ENCODE measurements around the gene TUSC2. TPM values are rescaled to one million over a fixed set of nuclear protein-coding genes. Genes with fewer than 3 reads are reported as not detected.

Gene TUSC2
- total RNA-seq, 1 experiment from 2014 or later, result 34.0 TPM

DNA sequence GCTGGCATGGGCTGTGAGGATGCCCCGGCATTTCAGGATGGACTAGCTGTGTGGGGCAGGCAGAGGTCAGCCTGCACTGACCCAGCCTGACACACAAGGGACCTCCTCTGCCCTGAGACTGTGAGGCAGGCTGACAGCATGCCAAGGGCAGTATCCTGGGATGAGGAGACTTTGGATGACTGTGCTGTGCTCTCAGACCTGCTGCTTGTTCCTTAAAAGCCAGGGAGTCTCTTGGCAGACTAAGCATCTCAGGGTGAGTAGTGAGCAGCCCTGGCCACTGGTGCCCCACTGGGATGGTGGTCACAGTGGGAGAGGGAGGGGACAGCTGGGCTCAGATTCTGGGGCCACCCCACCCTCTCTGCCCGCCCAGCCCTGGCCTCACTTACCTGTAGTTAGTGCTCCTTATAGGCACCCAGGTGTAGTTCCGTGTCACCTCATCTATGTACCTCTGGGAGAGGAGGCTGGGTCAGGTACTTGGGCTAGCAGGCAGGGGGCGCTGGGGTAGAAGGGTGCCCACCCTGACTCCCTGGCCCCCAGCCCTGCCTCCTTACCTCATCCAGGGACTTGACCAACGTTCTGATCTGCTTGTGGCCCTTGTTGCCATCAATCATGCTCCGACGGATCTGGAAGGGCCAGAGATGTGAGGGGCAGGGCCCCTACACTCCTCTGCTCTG is 47.4 kb upstream of the TUSC2 start:
- Histone ChIP-seq H3K9me2 (ENCODE audit: insufficient read depth) (no peaks in the 10 kb centered on the region), H3K27me3 (ENCODE audit: insufficient read depth, low read length) (no peaks in the 10 kb centered on the region), H3K36me3 (ENCODE audit: control insufficient read depth in 1 of 2, insufficient read depth in 2 of 2, low read length in 2 of 2) (no peaks in the 10 kb centered on the region), H3K9ac (ENCODE audit: low read length) (no peak overlapping the region), H3K79me2 (ENCODE audit: insufficient read depth, low read length) (no peaks in the 10 kb centered on the region), H3K9me3 (ENCODE audit: control insufficient read depth in 1 of 2, insufficient read depth in 1 of 2, low read depth in 1 of 2, low read length in 2 of 2) (no peaks in the 10 kb centered on the region), H3K4me3 (replicated peaks in 1 of 2; ENCODE audit: low read depth in 1 of 2, low read length in 2 of 2) (no peak overlapping the region), H2AFZ (ENCODE audit: low read depth, low read length, poor library complexity, severe bottlenecking) (no peak overlapping the region), H3K27ac (ENCODE audit: low read depth, low read length) (no peak overlapping the region), H4K20me1 (ENCODE audit: insufficient read depth) (no peaks in the 10 kb centered on the region), H3K4me2 (ENCODE audit: low read length) (no peak overlapping the region), H3K4me1 (ENCODE audit: control insufficient read depth in 1 of 2, insufficient read depth in 2 of 2, low read length in 2 of 2) (peaks cover 4% of the 10 kb centered on the region in 2 experiments; a peak in 2 of 4 replicates)
- CTCF ChIA-PET, result no interaction called here
- BruUV-seq (replicated peaks), result no TSS peak
- TF ChIP-seq SIN3A (IDR thresholded peaks at IDR 0.05; ENCODE audit: low read depth), result no peak
- no peak for TF ChIP-seq POLR2AphosphoS5 (IDR thresholded peaks at IDR 0.05; ENCODE audit: low read depth, low read length)
- TF ChIP-seq, protein P1, sequence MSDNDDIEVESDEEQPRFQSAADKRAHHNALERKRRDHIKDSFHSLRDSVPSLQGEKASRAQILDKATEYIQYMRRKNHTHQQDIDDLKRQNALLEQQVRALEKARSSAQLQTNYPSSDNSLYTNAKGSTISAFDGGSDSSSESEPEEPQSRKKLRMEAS (IDR thresholded peaks at IDR 0.05), result no peak
- no peak for TF ChIP-seq SP1 (IDR thresholded peaks at IDR 0.05; ENCODE audit: low read depth)
- no peak for TF ChIP-seq POLR2A (IDR thresholded peaks at IDR 0.05; ENCODE audit: borderline replicate concordance, extremely low read depth, insufficient read depth, insufficient read length)
- TF ChIP-seq ZFX (IDR thresholded peaks at IDR 0.05), result no peak
- no peak for TF ChIP-seq CBX3 (IDR thresholded peaks at IDR 0.05; ENCODE audit: low read depth)
- 0 out of 2 replicates have a peak, but pooled peaks have one; percentile 20 for TF ChIP-seq RAD21 (IDR thresholded peaks at IDR 0.05; ENCODE audit: low read depth)
- no peak for TF ChIP-seq YY1 (IDR thresholded peaks at IDR 0.05; ENCODE audit: extremely low read depth, insufficient replicate concordance, low read depth, low read length)
- TF ChIP-seq, protein P2, sequence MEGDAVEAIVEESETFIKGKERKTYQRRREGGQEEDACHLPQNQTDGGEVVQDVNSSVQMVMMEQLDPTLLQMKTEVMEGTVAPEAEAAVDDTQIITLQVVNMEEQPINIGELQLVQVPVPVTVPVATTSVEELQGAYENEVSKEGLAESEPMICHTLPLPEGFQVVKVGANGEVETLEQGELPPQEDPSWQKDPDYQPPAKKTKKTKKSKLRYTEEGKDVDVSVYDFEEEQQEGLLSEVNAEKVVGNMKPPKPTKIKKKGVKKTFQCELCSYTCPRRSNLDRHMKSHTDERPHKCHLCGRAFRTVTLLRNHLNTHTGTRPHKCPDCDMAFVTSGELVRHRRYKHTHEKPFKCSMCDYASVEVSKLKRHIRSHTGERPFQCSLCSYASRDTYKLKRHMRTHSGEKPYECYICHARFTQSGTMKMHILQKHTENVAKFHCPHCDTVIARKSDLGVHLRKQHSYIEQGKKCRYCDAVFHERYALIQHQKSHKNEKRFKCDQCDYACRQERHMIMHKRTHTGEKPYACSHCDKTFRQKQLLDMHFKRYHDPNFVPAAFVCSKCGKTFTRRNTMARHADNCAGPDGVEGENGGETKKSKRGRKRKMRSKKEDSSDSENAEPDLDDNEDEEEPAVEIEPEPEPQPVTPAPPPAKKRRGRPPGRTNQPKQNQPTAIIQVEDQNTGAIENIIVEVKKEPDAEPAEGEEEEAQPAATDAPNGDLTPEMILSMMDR (IDR thresholded peaks at IDR 0.05 in 2 of 3, conservative IDR thresholded peaks at IDR 0.05 in 1 of 3; ENCODE audit: borderline replicate concordance in 1 of 3, insufficient read depth in 1 of 3, low read depth in 2 of 3, low read length in 2 of 3), result peak; percentile 6 to 37 (median 34); a peak in 3 of 6 replicates
- no peak for TF ChIP-seq ZNF274 (IDR thresholded peaks at IDR 0.05; ENCODE audit: low read depth, low read length)
- TF ChIP-seq FOSL1 (IDR thresholded peaks at IDR 0.05; ENCODE audit: low read depth), result no peak
- POLR2A ChIA-PET, result no interaction called here
- intact Hi-C loops (cut with micrococcal nuclease), result no loop called here
- DNase-seq (ENCODE audit: low read depth, low spot score), result no peak
- RAD21 ChIA-PET (ENCODE audit: low non-redundant PET in 1 of 2, low total read pairs in 2 of 2, uncharacterized antibody in 2 of 2, unreplicated experiment in 2 of 2), result no interaction called here
- peak; percentile 60 for ATAC-seq
